CD4-positive, alpha-beta T cell (primary cell): ENCODE measurements around the gene VIT. TPM values are rescaled to one million over a fixed set of nuclear protein-coding genes. Genes with fewer than 3 reads are reported as not detected.

Source experiments
- ATAC-seq: fragments of 200-7000 bp; cut with Tn5 transposase; one replicate; pipeline ENCODE4 v1.10.0; 2022; ENCODE audit warnings: mild to moderate bottlenecking; ENCODE audit not compliant: poor library complexity
- CTCF ChIA-PET: fragments of 350-600 bp; sonication (Branson Sonifier 250); formaldehyde crosslinking; loops from one replicate; lab custom pipeline; 2021; ENCODE audit warnings: antibody characterized with exemption, inconsistent platforms; lab: Charles Lee
- POLR2A ChIA-PET: fragments of 350-600 bp; sonication (Branson Sonifier 250); formaldehyde crosslinking; loops from one replicate; lab custom pipeline; 2021; ENCODE audit warnings: antibody characterized with exemption, inconsistent platforms; lab: Charles Lee
- DNase-seq, 14 experiments: peaks; one replicate each; pipeline ENCODE4 v3.0.0-alpha.2; 2013 to 2020; ENCODE audit warnings: mixed read lengths in 2 of 14
- H3K27ac ChIP-seq, 2 donors: one replicate each; pipeline versions ENCODE4 v1.5.1 to v1.7.0; 2013; ENCODE audit warnings: low read length in 2 of 2, low read depth in 1 of 2, mild to moderate bottlenecking in 1 of 2
- H3K27me3 ChIP-seq, 2 experiments: 1 replicate in 1 of 2; 2 replicates in 1 of 2; pipeline versions ENCODE4 v1.6.1 to v1.7.0; 2013; ENCODE audit warnings: low read length in 2 of 2, control low read depth in 1 of 2, mild to moderate bottlenecking in 1 of 2, moderate library complexity in 1 of 2; ENCODE audit not compliant: insufficient read depth in 2 of 2, control insufficient read depth in 1 of 2
- H3K36me3 ChIP-seq: one replicate; pipeline ENCODE4 v1.6.1; 2013; ENCODE audit warnings: low read length, control low read depth; ENCODE audit not compliant: insufficient read depth
- H3K4me1 ChIP-seq: one replicate; pipeline ENCODE4 v1.6.1; 2013; ENCODE audit warnings: low read length, control low read depth; ENCODE audit not compliant: insufficient read depth
- H3K4me3 ChIP-seq: one replicate; pipeline ENCODE4 v1.5.1; 2013; ENCODE audit warnings: mild to moderate bottlenecking, low read length, moderate library complexity
- H3K9me3 ChIP-seq, 2 experiments: 1 replicate in 1 of 2; 2 replicates in 1 of 2; pipeline versions ENCODE4 v1.6.1 to v1.7.0; 2013; ENCODE audit warnings: low read length in 2 of 2, mild to moderate bottlenecking in 2 of 2, control low read depth in 1 of 2, moderate library complexity in 1 of 2; ENCODE audit not compliant: control insufficient read depth in 1 of 2, insufficient read depth in 1 of 2
- H3K27ac Mint-ChIP-seq: one replicate; pipeline ENCODE4 v1.8.0; 2020; ENCODE audit warnings: mixed read lengths
- H3K27me3 Mint-ChIP-seq: one replicate; pipeline ENCODE4 v1.8.0; 2021; ENCODE audit warnings: mixed read lengths
- H3K36me3 Mint-ChIP-seq: one replicate; pipeline ENCODE4 v1.8.0; 2021; ENCODE audit warnings: low read depth, mixed read lengths
- H3K4me1 Mint-ChIP-seq: one replicate; pipeline ENCODE4 v1.8.0; 2021; ENCODE audit warnings: low read depth, mixed read lengths
- H3K4me3 Mint-ChIP-seq: one replicate; pipeline ENCODE4 v1.8.0; 2020; ENCODE audit warnings: mild to moderate bottlenecking, mixed read lengths
- H3K9me3 Mint-ChIP-seq: one replicate; pipeline ENCODE4 v1.8.0; 2020; ENCODE audit warnings: mixed read lengths
- intact Hi-C, 2 experiments: fragments of 100-400 bp; cut with DNase I in 1 of 2; cut with micrococcal nuclease in 1 of 2; formaldehyde crosslinking; loops; one replicate each; pipeline versions ENCODE4 v1.15.1 to v1.9.0; 2023 to 2025; cut with DNase I, micrococcal nuclease
- total RNA-seq, 174 experiments: library from RNA in 2 of 174; stranded (reverse) in 2 of 174; gene quantifications; one replicate each; pipeline ENCODE4 v1.2.3 and lab custom pipeline; 2021 to 2026
- TF ChIP-seq, protein P1 (sequence below): fragments of 200-600 bp; IDR thresholded peaks from one replicate; pipeline ENCODE4 v1.8.0; 2022; ENCODE audit warnings: antibody characterized with exemption, mild to moderate bottlenecking

VIT gene
- total RNA-seq, 2 experiments from 2014 or later, result not detected

DNA sequence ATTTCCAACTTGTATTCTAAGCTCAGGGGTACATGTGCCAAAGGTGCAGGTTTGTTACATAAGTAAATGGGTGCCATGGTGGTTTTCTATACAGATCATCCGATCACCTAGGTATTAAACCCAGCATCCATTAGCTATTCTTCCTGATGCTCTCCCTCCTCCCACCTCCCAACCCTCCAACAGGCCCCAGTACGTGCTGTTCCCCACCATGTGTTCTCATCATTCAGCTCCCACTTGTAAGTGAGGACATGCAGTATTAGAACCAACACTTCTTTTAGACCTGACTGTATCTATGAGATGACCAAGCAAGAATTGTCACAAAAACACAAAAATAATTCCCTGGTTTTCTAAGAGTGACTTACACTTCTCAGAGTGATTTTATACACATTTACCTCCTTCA, 83.0 kb downstream of the VIT start:
- Mint-ChIP-seq H3K4me3 (no peak overlapping the region), H3K27me3 (no peaks in the 10 kb centered on the region), H3K36me3 (no peaks in the 10 kb centered on the region), H3K4me1 (no peaks in the 10 kb centered on the region), H3K27ac (no peak overlapping the region), H3K9me3 (no peaks in the 10 kb centered on the region)
- intact Hi-C loops, result no loop called here
- Histone ChIP-seq H3K4me1 (no peaks in the 10 kb centered on the region), H3K27me3 (no peaks in the 10 kb centered on the region), H3K36me3 (no peaks in the 10 kb centered on the region), H3K27ac (no peak overlapping the region), H3K4me3 (no peak overlapping the region), H3K9me3 (no peaks in the 10 kb centered on the region)
- ChIA-PET CTCF (no interaction called here), POLR2A (no interaction called here)
- TF ChIP-seq, protein P1, sequence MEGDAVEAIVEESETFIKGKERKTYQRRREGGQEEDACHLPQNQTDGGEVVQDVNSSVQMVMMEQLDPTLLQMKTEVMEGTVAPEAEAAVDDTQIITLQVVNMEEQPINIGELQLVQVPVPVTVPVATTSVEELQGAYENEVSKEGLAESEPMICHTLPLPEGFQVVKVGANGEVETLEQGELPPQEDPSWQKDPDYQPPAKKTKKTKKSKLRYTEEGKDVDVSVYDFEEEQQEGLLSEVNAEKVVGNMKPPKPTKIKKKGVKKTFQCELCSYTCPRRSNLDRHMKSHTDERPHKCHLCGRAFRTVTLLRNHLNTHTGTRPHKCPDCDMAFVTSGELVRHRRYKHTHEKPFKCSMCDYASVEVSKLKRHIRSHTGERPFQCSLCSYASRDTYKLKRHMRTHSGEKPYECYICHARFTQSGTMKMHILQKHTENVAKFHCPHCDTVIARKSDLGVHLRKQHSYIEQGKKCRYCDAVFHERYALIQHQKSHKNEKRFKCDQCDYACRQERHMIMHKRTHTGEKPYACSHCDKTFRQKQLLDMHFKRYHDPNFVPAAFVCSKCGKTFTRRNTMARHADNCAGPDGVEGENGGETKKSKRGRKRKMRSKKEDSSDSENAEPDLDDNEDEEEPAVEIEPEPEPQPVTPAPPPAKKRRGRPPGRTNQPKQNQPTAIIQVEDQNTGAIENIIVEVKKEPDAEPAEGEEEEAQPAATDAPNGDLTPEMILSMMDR, result no peak
- ATAC-seq (no peak), DNase-seq (no peak)

DNA sequence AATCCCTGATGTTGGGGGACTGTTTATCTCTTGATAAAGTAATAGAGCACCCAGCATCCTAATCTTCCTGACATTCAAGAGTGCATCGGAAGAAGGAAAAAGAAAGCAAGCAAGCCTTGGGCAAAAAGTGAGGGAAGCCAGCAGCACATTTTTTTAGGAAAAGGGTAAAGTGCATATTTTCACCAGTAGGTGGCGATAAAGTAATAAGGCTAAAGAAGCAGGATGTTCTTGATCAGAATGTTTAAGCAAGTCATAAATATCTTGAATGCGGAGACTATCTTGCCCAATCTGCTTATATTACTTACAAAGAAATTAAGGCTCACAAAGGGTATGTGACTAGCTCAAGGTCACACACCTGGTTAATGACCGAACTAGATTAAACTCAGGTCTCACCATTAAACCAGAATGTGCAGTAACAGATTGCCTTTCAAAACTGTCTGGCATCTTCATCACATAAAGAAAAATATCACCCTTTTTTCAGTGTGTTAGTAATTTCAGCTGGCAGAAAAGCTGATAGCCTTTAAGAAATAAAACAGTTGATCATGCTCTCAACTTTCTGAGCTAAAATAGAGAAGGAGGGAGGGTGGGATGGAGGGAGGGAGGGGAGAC, 83.8 kb downstream of the VIT start:
- Mint-ChIP-seq H3K4me1 (peaks cover 4% of the 10 kb centered on the region), H3K4me3 (no peak overlapping the region), H3K9me3 (no peaks in the 10 kb centered on the region), H3K36me3 (no peaks in the 10 kb centered on the region), H3K27ac (no peak overlapping the region), H3K27me3 (no peaks in the 10 kb centered on the region)
- Histone ChIP-seq H3K4me3 (no peak overlapping the region), H3K27me3 (no peaks in the 10 kb centered on the region), H3K4me1 (no peaks in the 10 kb centered on the region), H3K27ac (no peak overlapping the region), H3K36me3 (no peaks in the 10 kb centered on the region), H3K9me3 (no peaks in the 10 kb centered on the region)
- peak in 3 of 14 experiments; percentile 57 to 66 (median 59) for DNase-seq
- intact Hi-C loops, result loop anchor here (1.0 to 10.0 kb wide), 5 partner anchors 224 to 1494 kb away; no protein-coding TSS in a partner anchor
- TF ChIP-seq, protein P1, result peak; percentile 80
- ChIA-PET POLR2A (no interaction called here), CTCF (interaction anchor here (1.0 kb wide), 1 partner anchor 11 kb away, joined by 3 read pairs; no protein-coding TSS in a partner anchor)
- no peak for ATAC-seq

DNA sequence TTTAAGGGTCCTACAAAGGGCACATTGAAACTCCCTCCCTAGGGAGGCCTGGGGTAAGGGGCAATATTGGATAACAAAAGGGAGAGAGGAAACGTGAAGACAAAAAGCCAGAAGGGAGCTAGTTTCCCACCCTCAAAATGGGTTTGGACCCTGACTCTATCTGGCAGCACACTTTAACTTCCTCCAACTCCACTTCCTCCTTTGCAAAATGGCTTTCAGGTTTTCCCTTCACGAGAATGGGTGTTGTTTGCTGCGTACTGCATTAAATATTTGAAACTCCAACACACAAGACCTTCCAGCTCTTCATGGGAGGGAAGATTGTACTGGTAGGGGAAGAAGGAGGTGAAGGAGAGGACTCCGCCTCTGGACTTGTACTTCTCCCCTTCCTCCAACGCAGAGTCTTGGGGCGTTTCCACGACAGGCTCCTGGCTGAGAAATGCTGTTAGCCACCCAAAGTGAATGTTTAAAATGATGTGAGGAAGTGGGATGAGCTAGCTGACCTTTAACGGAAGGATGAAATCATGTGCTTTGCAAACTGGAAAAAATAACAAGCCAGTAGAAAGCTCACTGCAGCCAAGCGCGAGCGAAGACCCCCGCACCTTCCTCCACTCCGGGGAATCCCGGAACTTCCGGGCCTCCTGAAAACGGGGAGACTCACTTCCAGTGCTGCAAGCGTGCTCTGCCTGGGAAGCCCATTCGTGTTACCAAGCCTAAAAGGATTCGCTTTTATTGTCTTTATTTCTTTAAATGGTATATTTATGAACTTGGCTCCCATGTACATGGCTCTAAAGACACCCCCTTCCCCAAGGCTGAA, 85.6 kb downstream of the VIT start:
- no peaks in the 10 kb centered on the region for H3K36me3 Mint-ChIP-seq
- H3K27ac Mint-ChIP-seq, result no peak overlapping the region
- peaks cover 4% of the 10 kb centered on the region for H3K4me1 Mint-ChIP-seq
- no peaks in the 10 kb centered on the region for H3K27me3 Mint-ChIP-seq
- intact Hi-C loops, result loop anchor here (2.0 to 10.0 kb wide), 4 partner anchors 223 to 1493 kb away; no protein-coding TSS in a partner anchor
- Histone ChIP-seq H3K4me1 (no peaks in the 10 kb centered on the region), H3K9me3 (no peaks in the 10 kb centered on the region), H3K4me3 (no peak overlapping the region), H3K36me3 (no peaks in the 10 kb centered on the region), H3K27me3 (no peaks in the 10 kb centered on the region), H3K27ac (no peak overlapping the region)
- ChIA-PET POLR2A (no interaction called here), CTCF (no interaction called here)
- no peak for DNase-seq
- H3K9me3 Mint-ChIP-seq, result no peaks in the 10 kb centered on the region
- H3K4me3 Mint-ChIP-seq, result no peak overlapping the region
- TF ChIP-seq, protein P1, result no peak
- ATAC-seq, result no peak
